Natural killer cell (primary cell): ENCODE measurements around the gene LCE3E. TPM values are rescaled to one million over a fixed set of nuclear protein-coding genes. Genes with fewer than 3 reads are reported as not detected.

Experiments used
- ATAC-seq, 3 donors: fragments of 150-1000 bp in 2 of 3; fragments of 200-7000 bp in 1 of 3; cut with Tn5 transposase; 1 replicate in 1 of 3; 2 replicates in 2 of 3; pipeline ENCODE4 v1.10.0; 2021; ENCODE audit warnings: mild to moderate bottlenecking in 2 of 3, moderate library complexity in 2 of 3
- DNase-seq, 2 donors: peaks; one replicate each; pipeline versions ENCODE4 v3.0.0 to v3.0.0-alpha.2; 2013 to 2021; ENCODE audit warnings: mixed read lengths in 1 of 2
- H3K27ac ChIP-seq: one replicate; pipeline ENCODE4 v1.5.1; 2013; ENCODE audit warnings: mild to moderate bottlenecking, low read length
- H3K27me3 ChIP-seq: one replicate; pipeline ENCODE4 v1.6.1; 2013; ENCODE audit warnings: low read length; ENCODE audit not compliant: control insufficient read depth, insufficient read depth
- H3K36me3 ChIP-seq: one replicate; pipeline ENCODE4 v1.6.1; 2013; ENCODE audit warnings: low read length; ENCODE audit not compliant: control insufficient read depth, insufficient read depth
- H3K4me1 ChIP-seq: one replicate; pipeline ENCODE4 v1.6.1; 2013; ENCODE audit warnings: low read length; ENCODE audit not compliant: control insufficient read depth, insufficient read depth
- H3K4me3 ChIP-seq: one replicate; pipeline ENCODE4 v1.5.1; 2013; ENCODE audit warnings: low read length
- H3K9me3 ChIP-seq: one replicate; pipeline ENCODE4 v1.6.1; 2013; ENCODE audit warnings: low read length; ENCODE audit not compliant: control insufficient read depth, insufficient read depth
- H3K27ac Mint-ChIP-seq, 2 donors: one replicate each; pipeline ENCODE4 v1.8.0; 2022; ENCODE audit warnings: mild to moderate bottlenecking in 2 of 2, mixed read lengths in 2 of 2, moderate library complexity in 1 of 2
- H3K27me3 Mint-ChIP-seq, 2 donors: one replicate each; pipeline ENCODE4 v1.8.0; 2022; ENCODE audit warnings: low read depth in 2 of 2, mixed read lengths in 2 of 2
- H3K36me3 Mint-ChIP-seq: one replicate; pipeline ENCODE4 v1.8.0; 2022; ENCODE audit warnings: mixed read lengths
- H3K4me1 Mint-ChIP-seq, 2 donors: one replicate each; pipeline ENCODE4 v1.8.0; 2022; ENCODE audit warnings: mixed read lengths in 2 of 2
- H3K4me3 Mint-ChIP-seq: one replicate; pipeline ENCODE4 v1.8.0; 2022; ENCODE audit warnings: mild to moderate bottlenecking, moderate library complexity, mixed read lengths
- H3K9me3 Mint-ChIP-seq, 2 donors: one replicate each; pipeline ENCODE4 v1.8.0; 2022; ENCODE audit warnings: mixed read lengths in 2 of 2
- CTCF ChIP-seq: fragments of 200-600 bp; IDR thresholded peaks from one replicate; pipeline ENCODE4 v1.8.0; 2022; ENCODE audit warnings: antibody characterized with exemption
- WGBS: methylation state at CpG from one replicate; pipeline ENCODE4 v1.1.7; 2013; ENCODE audit warnings: missing lambda C conversion rate; ENCODE audit not compliant: insufficient coverage; 5-methylcytosine and 5-hydroxymethylcytosine counted together
- intact Hi-C: fragments of 100-400 bp; cut with micrococcal nuclease; formaldehyde crosslinking; loops from one replicate; pipeline ENCODE4 v1.14.2; 2022
- total RNA-seq, 4 donors: library from RNA; stranded (reverse); fragments of 120-200 nt in 1 of 4; gene quantifications; one replicate each; pipeline versions ENCODE4 v1.2.3 to v1.2.4, GENCODE V29; 2013 to 2022

The LCE3E gene
- total RNA-seq, 3 donors from 2014 or later (not counting 1 experiment from before 2014, with no cell fraction given): not detected

- Mint-ChIP-seq H3K27me3 (peaks cover 6 to 17% of the 10 kb centered on the region in 2 donors), H3K36me3 (no peaks in the 10 kb centered on the region), H3K4me3 (no peak overlapping the region), H3K4me1 (no peaks in the 10 kb centered on the region), H3K9me3 (peaks cover 2% of the 10 kb centered on the region in 2 donors), H3K27ac (no peak overlapping the region)
- intact Hi-C loops: no loop called here
- no peak overlapping the region for H3K4me3 ChIP-seq
- 10% methylated on average over 1 of the region's 1 CpG for WGBS
- H3K4me1 ChIP-seq: no peaks in the 10 kb centered on the region
- DNase-seq (no peak), ATAC-seq (no peak)
- no peaks in the 10 kb centered on the region for H3K27me3 ChIP-seq
- no peak for TF ChIP-seq CTCF
- no peaks in the 10 kb centered on the region for H3K9me3 ChIP-seq
- H3K27ac ChIP-seq: no peak overlapping the region
- no peaks in the 10 kb centered on the region for H3K36me3 ChIP-seq
These were observed 19.9 kb downstream of the LCE3E start for GRCh38 chr1:152546704-152547103.

GRCh38 chr1:152543820-152544219 is 22.8 kb downstream of the LCE3E start:
- DNase-seq (no peak), ATAC-seq (no peak)
- Mint-ChIP-seq H3K4me3 (no peak overlapping the region), H3K27me3 (peaks cover 8 to 9% of the 10 kb centered on the region in 2 donors), H3K27ac (no peak overlapping the region), H3K4me1 (no peaks in the 10 kb centered on the region), H3K9me3 (peaks cover 2% of the 10 kb centered on the region in 2 donors), H3K36me3 (no peaks in the 10 kb centered on the region)
- no peaks in the 10 kb centered on the region for H3K27me3 ChIP-seq
- no peaks in the 10 kb centered on the region for H3K36me3 ChIP-seq
- H3K4me3 ChIP-seq: no peak overlapping the region
- H3K27ac ChIP-seq: no peak overlapping the region
- no peaks in the 10 kb centered on the region for H3K9me3 ChIP-seq
- intact Hi-C loops: no loop called here
- no peaks in the 10 kb centered on the region for H3K4me1 ChIP-seq
- TF ChIP-seq CTCF: no peak
- 66% methylated on average over 4 of the region's 4 CpGs for WGBS

- Mint-ChIP-seq H3K4me3 (no peak overlapping the region), H3K9me3 (no peaks in the 10 kb centered on the region), H3K27me3 (peaks cover 8 to 12% of the 10 kb centered on the region in 2 donors), H3K27ac (no peak overlapping the region), H3K4me1 (no peaks in the 10 kb centered on the region), H3K36me3 (no peaks in the 10 kb centered on the region)
- Histone ChIP-seq H3K27ac (no peak overlapping the region), H3K4me1 (no peaks in the 10 kb centered on the region), H3K27me3 (no peaks in the 10 kb centered on the region), H3K36me3 (no peaks in the 10 kb centered on the region), H3K4me3 (no peak overlapping the region), H3K9me3 (no peaks in the 10 kb centered on the region)
- 100% methylated on average over 1 of the region's 2 CpGs for WGBS
- ATAC-seq: no peak
- no peak for DNase-seq
- TF ChIP-seq CTCF: no peak
- intact Hi-C loops: no loop called here
These were observed 26.7 kb downstream of the LCE3E start for GRCh38 chr1:152539901-152540300.

- Mint-ChIP-seq H3K4me3 (no peak overlapping the region), H3K27ac (no peak overlapping the region), H3K27me3 (peaks cover 15 to 18% of the 10 kb centered on the region in 2 donors), H3K36me3 (no peaks in the 10 kb centered on the region), H3K9me3 (no peaks in the 10 kb centered on the region), H3K4me1 (no peaks in the 10 kb centered on the region)
- WGBS: 53% methylated on average over 4 of the region's 4 CpGs
- H3K27me3 ChIP-seq: no peaks in the 10 kb centered on the region
- no peaks in the 10 kb centered on the region for H3K9me3 ChIP-seq
- H3K27ac ChIP-seq: no peak overlapping the region
- ATAC-seq (no peak), DNase-seq (no peak)
- H3K4me3 ChIP-seq: no peak overlapping the region
- no peak for TF ChIP-seq CTCF
- no peaks in the 10 kb centered on the region for H3K36me3 ChIP-seq
- intact Hi-C loops: no loop called here
- H3K4me1 ChIP-seq: no peaks in the 10 kb centered on the region
These were observed 29.1 kb downstream of the LCE3E start for GRCh38 chr1:152537496-152537895.
